CD4-positive, alpha-beta T cell treated with Interleukin-15 for 1 hour (primary cell): ENCODE results near the gene MAP3K9.

ENCODE experiments used
- DNase-seq: peaks from one replicate; pipeline ENCODE4 v3.0.0-alpha.2; 2020

MAP3K9 gene

GRCh38 chr14:70816525-70816924 lies 7.2 kb upstream of the MAP3K9 start:
- no peak for DNase-seq

DNA sequence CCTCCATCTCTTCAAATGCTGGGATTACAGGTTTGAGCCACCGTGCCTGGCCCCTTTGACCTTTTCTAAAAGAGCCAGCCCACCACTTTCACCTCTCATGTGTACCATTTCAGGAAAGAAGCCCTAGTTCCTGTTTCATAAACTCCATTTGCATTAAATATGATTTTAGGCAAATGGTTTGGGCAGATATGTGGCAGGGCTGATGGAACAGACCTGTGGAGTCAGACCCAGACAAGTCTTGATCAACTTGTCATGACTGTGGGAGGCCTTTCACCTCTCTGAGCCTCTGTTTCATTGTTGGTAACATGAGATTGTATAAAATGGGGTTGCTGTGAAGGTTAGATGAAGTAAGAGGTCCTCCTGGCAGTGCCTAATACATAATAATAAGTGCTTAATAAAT lies 5.2 kb upstream of the MAP3K9 start:
- no peak for DNase-seq

- DNase-seq: no peak
Measured at GRCh38 chr14:70812124-70812818, 3.0 kb upstream of the MAP3K9 start.

- no peak for DNase-seq
Measured at GRCh38 chr14:70811578-70811977, 2.3 kb upstream of the MAP3K9 start.

GRCh38 chr14:70811050-70811449 lies 1.7 kb upstream of the MAP3K9 start:
- no peak for DNase-seq

DNA sequence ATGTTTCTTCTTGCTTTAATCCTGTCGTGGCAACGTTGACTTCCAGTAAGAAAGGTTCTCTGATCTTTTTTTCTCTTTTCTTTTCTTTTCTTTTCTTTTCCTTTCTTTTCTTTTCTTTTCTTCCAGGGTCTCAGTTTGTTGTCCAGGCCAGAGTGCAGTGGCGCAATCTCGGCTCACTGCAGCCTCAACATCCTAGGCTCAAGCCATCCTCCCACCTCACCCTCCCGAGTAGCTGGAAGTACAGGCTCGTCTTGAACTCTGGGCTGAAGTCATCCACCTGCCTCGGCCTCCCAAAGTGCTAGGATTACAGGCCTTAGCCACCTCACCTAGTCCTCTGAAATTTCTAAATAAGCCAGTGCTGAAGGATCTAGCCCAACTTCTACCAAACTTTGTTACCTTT lies 1.3 kb upstream of the MAP3K9 start:
- no peak for DNase-seq

DNA sequence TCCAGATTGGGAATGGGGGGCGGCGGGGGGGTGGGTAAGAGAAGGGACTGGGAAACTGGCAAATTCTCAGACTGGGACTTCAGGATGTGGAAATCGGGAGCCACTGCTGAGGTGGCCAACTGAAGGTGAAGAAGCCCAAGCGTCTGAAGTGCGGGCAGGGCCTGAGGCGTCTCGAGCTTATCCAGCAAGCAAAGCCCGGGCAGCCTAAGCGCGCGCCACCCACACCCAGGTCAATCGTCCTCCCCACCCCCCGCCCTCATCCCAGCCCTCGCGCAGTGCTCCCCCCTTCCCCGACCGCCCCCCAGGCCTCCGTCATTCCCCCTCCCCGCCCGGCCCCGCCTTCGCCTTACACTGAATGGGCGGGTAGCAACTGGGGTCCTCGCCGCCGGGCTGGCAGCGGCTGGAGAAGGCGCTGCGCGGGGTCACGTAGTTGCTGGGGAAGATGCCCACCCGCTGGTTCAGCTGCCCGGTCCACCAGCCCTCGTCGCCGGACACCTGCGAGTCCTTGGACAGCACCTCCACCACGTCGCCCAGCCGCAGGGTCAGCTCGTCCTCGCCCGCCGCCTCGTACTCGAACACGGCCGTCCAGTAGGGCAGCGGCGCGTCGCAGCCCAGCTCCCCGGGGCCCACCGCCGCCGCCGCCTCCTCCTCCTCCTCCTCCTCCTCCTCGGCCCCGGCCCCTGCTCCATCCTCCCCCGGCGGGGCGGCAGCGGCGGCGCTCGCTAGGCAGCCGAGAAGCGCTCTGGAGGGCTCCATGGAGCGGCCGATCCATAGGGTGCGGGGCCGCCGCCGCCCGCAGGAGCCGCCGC lies 693 bp downstream of the MAP3K9 start:
- DNase-seq: peak; percentile 33

GRCh38 chr14:70807898-70808415 lies 1.4 kb downstream of the MAP3K9 start:
- peak; percentile 60 for DNase-seq

DNA sequence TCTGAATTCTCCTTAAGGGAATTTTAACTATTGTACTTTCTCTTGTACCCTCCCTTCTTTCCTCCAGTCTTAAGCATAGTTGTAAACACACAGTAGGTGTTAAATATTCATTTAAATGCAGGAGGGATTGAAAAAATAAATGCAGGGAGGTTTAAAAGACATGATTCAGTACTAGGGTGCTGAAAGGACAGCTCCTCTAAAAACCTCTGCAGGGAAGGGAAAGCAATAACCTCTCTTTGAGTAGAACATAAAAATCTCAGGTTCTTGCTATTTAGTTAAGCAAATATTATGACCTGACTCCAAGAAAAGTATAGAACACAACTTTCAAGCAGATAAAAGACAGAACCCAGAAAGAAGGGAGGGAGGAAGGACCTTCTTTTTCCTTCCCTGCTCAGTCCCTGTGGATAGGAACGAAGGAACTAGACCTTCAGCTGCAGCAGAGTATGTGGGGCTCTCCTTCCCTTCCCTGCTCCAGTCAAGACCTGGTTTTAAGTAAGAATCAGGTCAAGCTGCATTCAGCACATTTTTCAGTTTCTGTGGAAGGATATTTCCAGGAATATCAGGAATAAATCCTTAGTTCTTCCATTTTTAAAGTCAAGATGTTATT lies 4.7 kb downstream of the MAP3K9 start:
- no peak for DNase-seq

- DNase-seq: peak; percentile 24
Measured at GRCh38 chr14:70803321-70804310, 5.7 kb downstream of the MAP3K9 start.

DNA sequence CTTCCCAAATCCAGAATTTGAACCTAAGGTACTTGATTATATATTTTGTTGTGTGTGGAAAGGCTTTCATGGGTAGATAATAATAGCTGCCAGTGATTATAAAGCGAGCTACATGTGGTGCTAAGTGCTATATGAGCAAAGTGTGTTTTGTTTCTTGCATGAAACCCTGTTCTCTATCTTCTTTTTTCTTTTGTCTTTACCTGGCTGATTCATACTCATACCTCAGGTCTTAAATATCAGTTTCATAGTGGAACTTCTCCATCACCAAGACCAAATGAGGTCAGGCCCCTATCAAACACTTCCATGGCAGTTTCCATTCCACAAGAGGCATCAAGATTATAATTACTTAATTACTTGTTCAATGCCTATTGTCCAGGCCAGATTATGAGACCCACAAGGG lies 6.9 kb downstream of the MAP3K9 start:
- DNase-seq: no peak

GRCh38 chr14:70801836-70802235 lies 7.5 kb downstream of the MAP3K9 start:
- DNase-seq: no peak

GRCh38 chr14:70796551-70796950 lies 12.8 kb downstream of the MAP3K9 start:
- DNase-seq: no peak

DNA sequence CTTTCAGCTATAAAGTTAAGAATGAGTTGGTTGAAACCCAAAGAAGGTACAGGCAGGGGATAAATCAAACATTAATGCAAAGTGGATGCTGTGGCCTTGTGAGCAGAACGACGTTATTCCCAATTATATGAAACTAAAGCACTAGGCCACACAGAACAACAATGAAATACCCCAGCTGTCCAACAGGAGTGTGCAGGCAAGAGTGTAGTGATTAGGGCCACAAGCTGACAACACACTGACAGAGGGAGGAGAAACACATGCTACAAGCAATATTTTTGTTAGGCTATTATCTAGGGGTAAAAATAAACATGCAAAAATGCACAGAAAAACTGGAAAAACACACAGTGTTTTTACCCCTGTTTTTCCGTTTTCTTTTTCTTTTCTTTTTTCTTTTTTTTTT lies 15.0 kb downstream of the MAP3K9 start:
- no peak for DNase-seq

DNA sequence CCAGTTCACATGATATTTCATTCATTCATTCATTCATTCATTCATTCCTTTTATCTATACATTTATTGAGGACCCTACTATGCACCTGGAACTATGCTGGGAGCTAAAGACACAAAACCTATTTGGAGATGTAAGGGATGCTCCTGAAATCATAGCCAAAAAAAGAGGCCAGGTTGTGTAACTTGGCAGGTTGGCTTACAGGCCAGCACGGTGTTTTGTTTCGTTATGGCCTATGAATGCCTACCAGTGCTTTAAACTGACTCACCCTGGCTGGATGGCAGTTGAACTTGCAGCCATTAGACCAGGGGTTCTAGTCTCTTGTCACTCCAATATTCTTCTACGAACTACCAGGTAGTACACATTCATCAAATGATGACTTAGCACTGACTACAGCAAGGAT lies 15.7 kb downstream of the MAP3K9 start:
- no peak for DNase-seq

- DNase-seq: no peak
Measured at GRCh38 chr14:70792939-70793338, 16.4 kb downstream of the MAP3K9 start.

DNA sequence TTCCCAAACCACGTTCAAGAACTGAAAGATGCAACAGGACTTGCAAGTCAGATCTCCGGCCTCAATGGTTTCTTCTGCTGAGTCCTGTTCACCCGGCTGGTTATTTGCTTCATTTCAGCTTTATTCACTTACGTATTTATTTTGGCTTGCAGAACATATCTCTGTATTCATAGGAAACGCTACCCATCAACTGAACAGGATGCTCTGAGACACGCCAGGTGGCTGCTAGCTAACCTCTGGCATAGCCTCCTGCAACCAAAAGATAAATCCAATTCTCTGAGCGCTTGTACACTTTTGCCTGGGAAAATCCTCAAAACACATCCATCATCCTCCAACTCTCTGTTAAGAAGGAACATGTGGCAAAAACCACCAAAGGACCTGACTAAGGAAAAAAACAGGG lies 17.3 kb downstream of the MAP3K9 start:
- DNase-seq: no peak

GRCh38 chr14:70789961-70790360 lies 19.4 kb downstream of the MAP3K9 start:
- no peak for DNase-seq

- no peak for DNase-seq
Measured at GRCh38 chr14:70789361-70789760, 20.0 kb downstream of the MAP3K9 start.

- DNase-seq: no peak
Measured at GRCh38 chr14:70788898-70789297, 20.4 kb downstream of the MAP3K9 start.

DNA sequence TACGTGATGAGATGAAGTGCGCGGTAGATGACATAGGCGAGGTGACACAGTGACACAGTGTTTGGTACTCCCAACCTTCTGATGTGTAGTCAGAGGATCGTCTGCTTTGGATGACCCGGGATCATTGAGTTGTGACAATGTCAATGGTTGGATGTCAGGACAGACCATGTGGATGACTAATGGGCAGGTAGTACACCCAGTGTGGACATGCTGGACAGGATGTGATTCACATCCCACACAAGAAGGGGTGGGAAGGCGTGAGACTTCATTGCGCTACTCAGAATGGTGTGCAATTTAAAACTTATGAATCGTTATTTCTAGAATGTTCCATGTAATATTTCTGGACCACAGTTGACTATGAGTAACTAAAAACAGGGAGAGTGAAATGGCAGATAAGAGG lies 23.8 kb downstream of the MAP3K9 start:
- DNase-seq: no peak

DNA sequence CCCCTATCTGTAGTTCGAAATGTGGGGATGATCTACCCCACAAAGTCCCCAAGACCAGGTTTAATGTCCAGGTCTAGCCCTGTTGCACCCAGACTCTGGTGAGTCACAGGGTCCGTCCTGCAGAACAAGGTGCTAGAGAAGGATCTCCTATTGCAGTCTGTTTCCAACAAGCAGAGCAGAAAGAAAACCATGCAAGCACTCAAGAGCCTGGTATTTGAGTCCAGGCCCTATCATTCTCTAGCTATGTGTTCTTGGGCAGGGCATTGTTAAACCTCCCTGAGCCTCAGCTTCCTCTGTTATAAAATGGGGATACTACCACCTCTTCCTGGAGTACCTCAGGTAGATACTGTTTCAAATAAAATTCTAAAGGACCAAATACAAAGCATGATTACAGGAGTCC lies 24.4 kb downstream of the MAP3K9 start:
- DNase-seq: no peak

DNA sequence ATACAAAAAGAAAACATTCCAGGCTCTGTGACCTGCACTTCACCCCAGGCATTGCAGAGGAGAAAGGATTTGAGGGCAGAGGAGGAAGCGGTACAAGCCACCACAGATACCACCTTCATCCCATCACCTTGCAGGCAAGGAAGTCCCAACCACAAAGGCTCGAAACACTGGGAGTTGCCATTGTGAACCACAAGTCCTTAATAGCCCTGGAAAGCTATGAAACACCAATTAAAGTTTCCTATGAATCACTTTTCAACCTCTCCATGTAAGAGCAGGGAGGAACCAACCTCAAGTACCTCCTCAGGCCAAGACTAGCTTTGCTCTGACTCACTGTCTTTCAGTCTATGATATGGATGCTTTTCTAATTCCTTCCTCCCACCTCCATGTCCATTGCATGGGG lies 27.0 kb downstream of the MAP3K9 start:
- no peak for DNase-seq
